GM12878 (cell line): Measurements from ENCODE around the gene PTPRD. TPM values are rescaled to one million over a fixed set of nuclear protein-coding genes. Genes with fewer than 3 reads are reported as not detected.

Experiments used
- BCL11A ChIP-seq: IDR thresholded peaks from 2 replicates; pipeline ENCODE4 v1.6.1; 2011; ENCODE audit warnings: low read depth, low read length
- POLR2A ChIP-seq: IDR thresholded peaks from 2 replicates; pipeline ENCODE4 v1.6.1; 2011; ENCODE audit warnings: low read depth, mild to moderate bottlenecking, low read length
- ZZZ3 ChIP-seq: IDR thresholded peaks from 2 replicates; pipeline ENCODE4 v1.6.1; 2011; ENCODE audit warnings: low read depth; ENCODE audit not compliant: control insufficient read depth, insufficient read length
- polyA plus RNA-seq, 11 experiments: library from polyadenylated mRNA; depleted of rRNA in 4 of 11; unstranded in 6 of 11; stranded (reverse) in 5 of 11; fragments of >200 nt; fragmentation: Nextera tagmentation in 4 of 11; fragmentation: Illumina TruSeq in 1 of 11; extraction: Ambion mirVana in 4 of 11; extraction: Trizol in 1 of 11; gene quantifications; 1 replicate in 1 of 11; 2 replicates in 10 of 11; pipeline versions ENCODE4 v1.2.1 to v1.2.3, GENCODE V29; 2011 to 2016; ENCODE audit warnings: inconsistent platforms in 2 of 11, missing spikeins in 2 of 11, low read depth in 1 of 11
- total RNA-seq, 4 experiments: library from RNA; depleted of rRNA in 3 of 4; stranded (reverse); fragments of >200 nt in 3 of 4; fragmentation: Illumina TruSeq in 1 of 4; extraction: Trizol in 1 of 4; gene quantifications; 2 replicates each; pipeline versions ENCODE4 v1.2.1 to v1.2.3, GENCODE V29; 2013 to 2021
- TF ChIP-seq, protein P1 (sequence below): IDR thresholded peaks from 2 replicates; pipeline ENCODE4 v1.6.1; 2012; ENCODE audit warnings: mild to moderate bottlenecking, low read depth, low read length
- TF ChIP-seq, protein P2 (sequence below): IDR thresholded peaks from 2 replicates; pipeline ENCODE4 v1.6.1; 2012; ENCODE audit warnings: low read depth, low read length, improper control_type of control experiment
- TF ChIP-seq, protein P3 (sequence below): fragments of 450-650 bp; IDR thresholded peaks from 2 replicates; pipeline ENCODE4 v1.6.1; 2017; ENCODE audit warnings: borderline replicate concordance
- TF ChIP-seq, protein P4 (sequence below): fragments of 150-350 bp; IDR thresholded peaks from 2 replicates; pipeline ENCODE4 v1.6.1; 2014; ENCODE audit warnings: mild to moderate bottlenecking, low read depth, low read length

Gene PTPRD
- total and polyA plus RNA-seq, 10 of the 15 experiments (the other 5 are each of a cell fraction or from before 2014, with no cell fraction given), result under 0.01 to 0.05 (median 0.01) TPM; not detected in 7

DNA sequence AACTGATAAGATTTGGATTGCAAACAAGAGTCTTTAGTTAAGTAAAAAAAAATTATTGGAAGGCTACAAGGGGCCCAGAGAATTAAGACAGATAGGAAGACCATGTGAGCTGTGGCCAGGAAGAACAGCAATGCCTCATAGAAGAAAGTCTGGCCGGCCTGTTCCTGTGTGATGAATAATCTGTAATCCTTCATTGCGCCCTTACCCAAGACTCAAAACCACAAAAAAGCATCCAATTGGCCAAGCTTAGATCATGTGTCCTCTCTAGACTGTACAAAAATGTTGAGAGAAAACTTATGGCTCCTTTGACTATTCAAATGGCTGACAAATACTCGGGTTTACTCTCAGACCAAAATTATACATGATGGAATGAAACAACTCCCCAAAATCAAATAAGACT, 1383.5 kb downstream of the PTPRD start (continued):
- TF ChIP-seq, protein P1, sequence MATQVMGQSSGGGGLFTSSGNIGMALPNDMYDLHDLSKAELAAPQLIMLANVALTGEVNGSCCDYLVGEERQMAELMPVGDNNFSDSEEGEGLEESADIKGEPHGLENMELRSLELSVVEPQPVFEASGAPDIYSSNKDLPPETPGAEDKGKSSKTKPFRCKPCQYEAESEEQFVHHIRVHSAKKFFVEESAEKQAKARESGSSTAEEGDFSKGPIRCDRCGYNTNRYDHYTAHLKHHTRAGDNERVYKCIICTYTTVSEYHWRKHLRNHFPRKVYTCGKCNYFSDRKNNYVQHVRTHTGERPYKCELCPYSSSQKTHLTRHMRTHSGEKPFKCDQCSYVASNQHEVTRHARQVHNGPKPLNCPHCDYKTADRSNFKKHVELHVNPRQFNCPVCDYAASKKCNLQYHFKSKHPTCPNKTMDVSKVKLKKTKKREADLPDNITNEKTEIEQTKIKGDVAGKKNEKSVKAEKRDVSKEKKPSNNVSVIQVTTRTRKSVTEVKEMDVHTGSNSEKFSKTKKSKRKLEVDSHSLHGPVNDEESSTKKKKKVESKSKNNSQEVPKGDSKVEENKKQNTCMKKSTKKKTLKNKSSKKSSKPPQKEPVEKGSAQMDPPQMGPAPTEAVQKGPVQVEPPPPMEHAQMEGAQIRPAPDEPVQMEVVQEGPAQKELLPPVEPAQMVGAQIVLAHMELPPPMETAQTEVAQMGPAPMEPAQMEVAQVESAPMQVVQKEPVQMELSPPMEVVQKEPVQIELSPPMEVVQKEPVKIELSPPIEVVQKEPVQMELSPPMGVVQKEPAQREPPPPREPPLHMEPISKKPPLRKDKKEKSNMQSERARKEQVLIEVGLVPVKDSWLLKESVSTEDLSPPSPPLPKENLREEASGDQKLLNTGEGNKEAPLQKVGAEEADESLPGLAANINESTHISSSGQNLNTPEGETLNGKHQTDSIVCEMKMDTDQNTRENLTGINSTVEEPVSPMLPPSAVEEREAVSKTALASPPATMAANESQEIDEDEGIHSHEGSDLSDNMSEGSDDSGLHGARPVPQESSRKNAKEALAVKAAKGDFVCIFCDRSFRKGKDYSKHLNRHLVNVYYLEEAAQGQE, result no peak
- TF ChIP-seq POLR2A, result no peak
- TF ChIP-seq, protein P2, sequence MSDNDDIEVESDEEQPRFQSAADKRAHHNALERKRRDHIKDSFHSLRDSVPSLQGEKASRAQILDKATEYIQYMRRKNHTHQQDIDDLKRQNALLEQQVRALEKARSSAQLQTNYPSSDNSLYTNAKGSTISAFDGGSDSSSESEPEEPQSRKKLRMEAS, result no peak
- no peak for TF ChIP-seq ZZZ3
- TF ChIP-seq, protein P3, sequence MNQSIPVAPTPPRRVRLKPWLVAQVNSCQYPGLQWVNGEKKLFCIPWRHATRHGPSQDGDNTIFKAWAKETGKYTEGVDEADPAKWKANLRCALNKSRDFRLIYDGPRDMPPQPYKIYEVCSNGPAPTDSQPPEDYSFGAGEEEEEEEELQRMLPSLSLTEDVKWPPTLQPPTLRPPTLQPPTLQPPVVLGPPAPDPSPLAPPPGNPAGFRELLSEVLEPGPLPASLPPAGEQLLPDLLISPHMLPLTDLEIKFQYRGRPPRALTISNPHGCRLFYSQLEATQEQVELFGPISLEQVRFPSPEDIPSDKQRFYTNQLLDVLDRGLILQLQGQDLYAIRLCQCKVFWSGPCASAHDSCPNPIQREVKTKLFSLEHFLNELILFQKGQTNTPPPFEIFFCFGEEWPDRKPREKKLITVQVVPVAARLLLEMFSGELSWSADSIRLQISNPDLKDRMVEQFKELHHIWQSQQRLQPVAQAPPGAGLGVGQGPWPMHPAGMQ, result no peak
- no peak for TF ChIP-seq BCL11A
- TF ChIP-seq, protein P4, sequence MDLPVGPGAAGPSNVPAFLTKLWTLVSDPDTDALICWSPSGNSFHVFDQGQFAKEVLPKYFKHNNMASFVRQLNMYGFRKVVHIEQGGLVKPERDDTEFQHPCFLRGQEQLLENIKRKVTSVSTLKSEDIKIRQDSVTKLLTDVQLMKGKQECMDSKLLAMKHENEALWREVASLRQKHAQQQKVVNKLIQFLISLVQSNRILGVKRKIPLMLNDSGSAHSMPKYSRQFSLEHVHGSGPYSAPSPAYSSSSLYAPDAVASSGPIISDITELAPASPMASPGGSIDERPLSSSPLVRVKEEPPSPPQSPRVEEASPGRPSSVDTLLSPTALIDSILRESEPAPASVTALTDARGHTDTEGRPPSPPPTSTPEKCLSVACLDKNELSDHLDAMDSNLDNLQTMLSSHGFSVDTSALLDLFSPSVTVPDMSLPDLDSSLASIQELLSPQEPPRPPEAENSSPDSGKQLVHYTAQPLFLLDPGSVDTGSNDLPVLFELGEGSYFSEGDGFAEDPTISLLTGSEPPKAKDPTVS, result no peak
